K562 (cell line): ENCODE results near the gene PRR29. TPM values are rescaled to one million over a fixed set of nuclear protein-coding genes. Genes with fewer than 3 reads are reported as not detected.

Experiments
- ATAC-seq: fragments of 200-7000 bp; cut with Tn5 transposase; 3 replicates; pipeline ENCODE4 v1.9.1; 2020; ENCODE audit warnings: moderate library complexity
- BruUV-seq: library from RNA; stranded (reverse); fragments of 400-500 nt; replicated peaks from 2 replicates; lab custom pipeline; 2021; lab: Mats Ljungman, UMichigan
- CTCF ChIA-PET: fragments of 300-600 bp; formaldehyde crosslinking; extraction: SDS; loops from one replicate; lab custom pipeline; 2021; ENCODE audit warnings: low intra/inter-chr PET ratio; lab: Yijun Ruan, JAX
- POLR2A ChIA-PET: fragments of 300-600, 350-650 bp; sonication (Branson Sonifier 250); formaldehyde crosslinking; extraction: SDS; loops from one replicate; lab custom pipeline; 2021; ENCODE audit warnings: antibody characterized with exemption, inconsistent platforms; lab: Yijun Ruan, JAX
- DNase-seq, 4 experiments: peaks; one replicate each; pipeline versions ENCODE4 v3.0.0 to v3.0.0-alpha.2; 2011 to 2018; ENCODE audit warnings: low spot score in 3 of 4, mixed read lengths in 3 of 4; ENCODE audit errors: extremely low read depth in 1 of 4
- FAIRE-seq: peaks from 2 replicates; lab custom pipeline; 2011; peaks lifted over from hg19 to GRCh38; lab: Jason Lieb, UNC
- H2AFZ ChIP-seq: 2 replicates; pipeline ENCODE4 v1.6.0; 2011; ENCODE audit warnings: low read depth, low read length, control low read depth, inconsistent platforms
- H3K27ac ChIP-seq: fragments of 200-600 bp; 3 replicates; pipeline ENCODE4 v1.8.0; 2011; ENCODE audit warnings: low read depth, mild to moderate bottlenecking, control low read depth, inconsistent platforms, low read length, moderate library complexity, mixed read lengths; ENCODE audit errors: extremely low read depth
- H3K27me3 ChIP-seq, 2 experiments: fragments of 300-600 bp in 1 of 2; 2 replicates in 1 of 2; 3 replicates in 1 of 2; pipeline versions ENCODE4 v1.6.0 to v1.8.0; 2011; ENCODE audit warnings: inconsistent platforms in 2 of 2, low read length in 2 of 2, mild to moderate bottlenecking in 1 of 2, mixed read lengths in 1 of 2, moderate library complexity in 1 of 2; ENCODE audit not compliant: control insufficient read depth in 2 of 2, insufficient read depth in 2 of 2
- H3K36me3 ChIP-seq: fragments of 300-600 bp; 3 replicates; pipeline ENCODE4 v1.8.0; 2011; ENCODE audit warnings: mild to moderate bottlenecking, low read length, inconsistent platforms; ENCODE audit not compliant: control insufficient read depth, insufficient read depth
- H3K4me1 ChIP-seq, 2 experiments: fragments of 200-600 bp in 1 of 2; replicated peaks in 1 of 2; 2 replicates in 1 of 2; 3 replicates in 1 of 2; pipeline versions ENCODE4 v1.5.1 to v1.8.0; 2011; ENCODE audit warnings: inconsistent platforms in 2 of 2, low read length in 2 of 2, mild to moderate bottlenecking in 1 of 2, mixed read lengths in 1 of 2, moderate library complexity in 1 of 2; ENCODE audit not compliant: control insufficient read depth in 2 of 2, insufficient read depth in 2 of 2
- H3K4me2 ChIP-seq: 2 replicates; pipeline ENCODE4 v1.6.1; 2011; ENCODE audit warnings: low read length, control low read depth, inconsistent platforms, mixed read lengths; ENCODE audit not compliant: insufficient read depth
- H3K4me3 ChIP-seq: fragments of 200-600 bp; sonication (generic), shearing (Covaris generic); 2 replicates; pipeline ENCODE4 v1.5.1; 2016; ENCODE audit warnings: control low read depth, inconsistent platforms
- H3K79me2 ChIP-seq: fragments of 200-600 bp; 3 replicates; pipeline ENCODE4 v1.8.0; 2011; ENCODE audit warnings: low read length, inconsistent platforms; ENCODE audit not compliant: control insufficient read depth, insufficient read depth
- H3K9ac ChIP-seq, 2 experiments: 2 replicates each; pipeline versions ENCODE4 v1.6.0 to v1.6.1; 2011; ENCODE audit warnings: low read depth in 2 of 2, low read length in 2 of 2, control low read depth in 1 of 2, inconsistent platforms in 1 of 2, mild to moderate bottlenecking in 1 of 2, mixed read lengths in 1 of 2; ENCODE audit not compliant: insufficient read depth in 1 of 2
- H3K9me1 ChIP-seq: one replicate; pipeline ENCODE4 v1.6.0; 2011; ENCODE audit warnings: inconsistent platforms, mild to moderate bottlenecking, low read length, moderate library complexity; ENCODE audit not compliant: control insufficient read depth, insufficient read depth
- H3K9me3 ChIP-seq: replicated peaks from 2 replicates; pipeline ENCODE4 v1.5.1; 2011; ENCODE audit warnings: low read depth, low read length, inconsistent platforms; ENCODE audit not compliant: control insufficient read depth, insufficient read depth
- H4K20me1 ChIP-seq: replicated peaks from 2 replicates; pipeline ENCODE4 v1.6.1; 2011; ENCODE audit warnings: low read length, inconsistent platforms, mixed read lengths; ENCODE audit not compliant: control insufficient read depth, insufficient read depth
- HNRNPUL1 ChIP-seq: fragments of 200-400 bp; formaldehyde crosslinking; IDR thresholded peaks from 2 replicates; pipeline ENCODE4 v1.6.1; 2017; ENCODE audit warnings: low read length
- KLF6 ChIP-seq: fragments of 250-450 bp; sonication (Bioruptor Pico); IDR thresholded peaks from 2 replicates; pipeline ENCODE4 v1.4.0; 2020; ENCODE audit warnings: mild to moderate bottlenecking, moderate library complexity, borderline replicate concordance
- MBD2 ChIP-seq: sonication (generic); IDR thresholded peaks from 2 replicates; pipeline ENCODE4 v1.6.1; 2016; ENCODE audit warnings: low read depth, borderline replicate concordance
- MED1 ChIP-seq: sonication (generic); formaldehyde crosslinking; IDR thresholded peaks from 2 replicates; pipeline ENCODE4 v1.8.1; 2023; ENCODE audit warnings: missing genetic modification reagents, borderline replicate concordance
- STAT5A ChIP-seq: IDR thresholded peaks from 2 replicates; pipeline ENCODE4 v1.6.1; 2012; ENCODE audit warnings: low read length, inconsistent platforms, borderline replicate concordance
- ZNF518B ChIP-seq: fragments of 250-450 bp; sonication (Bioruptor Pico); IDR thresholded peaks from 2 replicates; pipeline ENCODE4 v1.5.0; 2021; ENCODE audit warnings: mild to moderate bottlenecking, moderate library complexity
- WGBS: fragments of 100-300 bp; shearing (Covaris generic); methylation state at CpG from one replicate; pipeline ENCODE4 v1.1.6; 2016; ENCODE audit warnings: low coverage, mixed read lengths; ENCODE audit not compliant: insufficient coverage; ENCODE audit errors: missing lambda C conversion rate; 5-methylcytosine and 5-hydroxymethylcytosine counted together
- in situ Hi-C: fragments of 300-500 bp; cut with MboI; formaldehyde crosslinking; loops from 4 replicates; pipeline ENCODE4 v1.15.0; 2018; ENCODE audit warnings: inconsistent platforms, mixed read lengths
- intact Hi-C: fragments of 100-400 bp; cut with micrococcal nuclease; formaldehyde crosslinking; loops from 2 replicates; pipeline ENCODE4 v1.14.2; 2022
- polyA plus RNA-seq, 8 experiments: library from polyadenylated mRNA; depleted of rRNA in 4 of 8; stranded (reverse) in 5 of 8; unstranded in 3 of 8; fragments of >200 nt; fragmentation: Nextera tagmentation in 2 of 8; fragmentation: Illumina TruSeq in 1 of 8; extraction: Ambion mirVana in 2 of 8; extraction: Trizol in 1 of 8; gene quantifications; 2 replicates each; pipeline versions ENCODE4 v1.2.1 to v1.2.3, GENCODE V29; 2011 to 2014; ENCODE audit warnings: inconsistent platforms in 1 of 8, missing spikeins in 1 of 8
- total RNA-seq, 7 experiments: library from RNA; depleted of rRNA in 6 of 7; stranded (reverse); fragments of >200 nt in 6 of 7; fragmentation: Illumina TruSeq in 2 of 7; extraction: Trizol in 2 of 7; gene quantifications; 2 replicates each; pipeline versions ENCODE4 v1.2.1 to v1.2.3, GENCODE V29; 2011 to 2021; ENCODE audit warnings: low replicate concordance in 1 of 7
- TF ChIP-seq, protein P1 (sequence below): sonication (generic); formaldehyde crosslinking; IDR thresholded peaks from 2 replicates; pipeline ENCODE4 v1.8.1; 2023; ENCODE audit warnings: missing genetic modification reagents, mild to moderate bottlenecking, borderline replicate concordance
- TF ChIP-seq, protein P2 (sequence below), 2 experiments: fragments of 200-800 bp in 1 of 2; sonication (Bioruptor generic) in 1 of 2; sonication (generic) in 1 of 2; formaldehyde crosslinking in 1 of 2; IDR thresholded peaks in 1 of 2; conservative IDR thresholded peaks in 1 of 2; 2 replicates each; pipeline versions ENCODE4 v1.5.0 to v1.6.1; 2016 to 2020; ENCODE audit warnings: missing compliant biosample characterization in 1 of 2, missing genetic modification characterization in 1 of 2, missing genetic modification reagents in 1 of 2

Gene PRR29
- total and polyA plus RNA-seq, 9 of the 15 experiments (the other 6 are each of a cell fraction or from before 2014, with no cell fraction given): 0.08 to 0.58 (median 0.15) TPM; not detected in 5

DNA sequence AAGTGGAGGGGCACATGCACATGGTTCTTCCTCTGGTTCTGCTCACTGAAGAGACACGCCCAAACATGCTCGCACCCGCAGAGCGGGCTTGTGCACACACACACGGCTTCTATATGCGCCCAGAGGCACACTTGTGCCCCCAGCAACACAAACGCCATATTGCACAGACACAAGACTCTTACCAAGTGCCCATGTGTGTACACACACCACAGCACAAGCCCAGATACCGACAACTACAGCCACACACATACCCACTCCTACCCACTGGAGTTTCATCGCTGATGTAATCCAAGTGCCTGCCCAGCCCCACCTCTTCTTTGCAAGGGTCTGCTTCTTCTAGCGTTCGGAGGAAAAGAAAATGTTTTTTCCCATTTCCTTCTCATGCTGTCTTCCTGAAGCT lies 6.5 kb upstream of the PRR29 start:
- FAIRE-seq (no peak), DNase-seq (no peak), ATAC-seq (no peak)
- peak overlapping the region in 1 of 2 experiments; percentile 36; a peak in 1 of 4 replicates for H3K9ac ChIP-seq
- H3K9me3 ChIP-seq: no peaks in the 10 kb centered on the region
- ChIA-PET POLR2A (interaction anchor here (0.9 to 2.0 kb wide), 2 partner anchors 15 to 154 kb away, joined by 3 to 6 read pairs; no protein-coding TSS in a partner anchor), CTCF (interaction anchor here (0.7 kb wide), 1 partner anchor 40 kb away, joined by 3 read pairs; no protein-coding TSS in a partner anchor)
- WGBS: 4% methylated on average over 11 of the region's 11 CpGs
- no peak overlapping the region for H3K27ac ChIP-seq
- H2AFZ ChIP-seq: no peak overlapping the region
- H3K4me3 ChIP-seq: no peak overlapping the region
- peaks cover 12 to 28% of the 10 kb centered on the region in 2 experiments; a peak in 4 of 5 replicates for H3K27me3 ChIP-seq
- H3K4me1 ChIP-seq: peaks cover 0 to 25% of the 10 kb centered on the region in 2 experiments; a peak in 4 of 5 replicates
- H3K36me3 ChIP-seq: no peaks in the 10 kb centered on the region
- no peaks in the 10 kb centered on the region for H3K9me1 ChIP-seq
- intact Hi-C loops: loop anchor here (2.0 to 5.0 kb wide), 3 partner anchors 36 to 73 kb away; partner anchors contain the start of gene GH1
- no peaks in the 10 kb centered on the region for H3K79me2 ChIP-seq
- in situ Hi-C loops: no loop called here
- no TSS peak for BruUV-seq
- H3K4me2 ChIP-seq: no peak overlapping the region
- H4K20me1 ChIP-seq: no peaks in the 10 kb centered on the region
- TF ChIP-seq ZNF518B (CRISPR knock-in tag) (no peak), STAT5A (no peak), HNRNPUL1 (no peak), KLF6 (CRISPR knock-in tag) (no peak), MBD2 (no peak), MED1 (CRISPR knock-in tag) (no peak)
- TF ChIP-seq, protein P1, sequence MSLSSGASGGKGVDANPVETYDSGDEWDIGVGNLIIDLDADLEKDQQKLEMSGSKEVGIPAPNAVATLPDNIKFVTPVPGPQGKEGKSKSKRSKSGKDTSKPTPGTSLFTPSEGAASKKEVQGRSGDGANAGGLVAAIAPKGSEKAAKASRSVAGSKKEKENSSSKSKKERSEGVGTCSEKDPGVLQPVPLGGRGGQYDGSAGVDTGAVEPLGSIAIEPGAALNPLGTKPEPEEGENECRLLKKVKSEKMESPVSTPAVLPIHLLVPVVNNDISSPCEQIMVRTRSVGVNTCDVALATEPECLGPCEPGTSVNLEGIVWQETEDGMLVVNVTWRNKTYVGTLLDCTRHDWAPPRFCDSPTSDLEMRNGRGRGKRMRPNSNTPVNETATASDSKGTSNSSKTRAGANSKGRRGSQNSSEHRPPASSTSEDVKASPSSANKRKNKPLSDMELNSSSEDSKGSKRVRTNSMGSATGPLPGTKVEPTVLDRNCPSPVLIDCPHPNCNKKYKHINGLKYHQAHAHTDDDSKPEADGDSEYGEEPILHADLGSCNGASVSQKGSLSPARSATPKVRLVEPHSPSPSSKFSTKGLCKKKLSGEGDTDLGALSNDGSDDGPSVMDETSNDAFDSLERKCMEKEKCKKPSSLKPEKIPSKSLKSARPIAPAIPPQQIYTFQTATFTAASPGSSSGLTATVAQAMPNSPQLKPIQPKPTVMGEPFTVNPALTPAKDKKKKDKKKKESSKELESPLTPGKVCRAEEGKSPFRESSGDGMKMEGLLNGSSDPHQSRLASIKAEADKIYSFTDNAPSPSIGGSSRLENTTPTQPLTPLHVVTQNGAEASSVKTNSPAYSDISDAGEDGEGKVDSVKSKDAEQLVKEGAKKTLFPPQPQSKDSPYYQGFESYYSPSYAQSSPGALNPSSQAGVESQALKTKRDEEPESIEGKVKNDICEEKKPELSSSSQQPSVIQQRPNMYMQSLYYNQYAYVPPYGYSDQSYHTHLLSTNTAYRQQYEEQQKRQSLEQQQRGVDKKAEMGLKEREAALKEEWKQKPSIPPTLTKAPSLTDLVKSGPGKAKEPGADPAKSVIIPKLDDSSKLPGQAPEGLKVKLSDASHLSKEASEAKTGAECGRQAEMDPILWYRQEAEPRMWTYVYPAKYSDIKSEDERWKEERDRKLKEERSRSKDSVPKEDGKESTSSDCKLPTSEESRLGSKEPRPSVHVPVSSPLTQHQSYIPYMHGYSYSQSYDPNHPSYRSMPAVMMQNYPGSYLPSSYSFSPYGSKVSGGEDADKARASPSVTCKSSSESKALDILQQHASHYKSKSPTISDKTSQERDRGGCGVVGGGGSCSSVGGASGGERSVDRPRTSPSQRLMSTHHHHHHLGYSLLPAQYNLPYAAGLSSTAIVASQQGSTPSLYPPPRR: no peak
- TF ChIP-seq, protein P2, sequence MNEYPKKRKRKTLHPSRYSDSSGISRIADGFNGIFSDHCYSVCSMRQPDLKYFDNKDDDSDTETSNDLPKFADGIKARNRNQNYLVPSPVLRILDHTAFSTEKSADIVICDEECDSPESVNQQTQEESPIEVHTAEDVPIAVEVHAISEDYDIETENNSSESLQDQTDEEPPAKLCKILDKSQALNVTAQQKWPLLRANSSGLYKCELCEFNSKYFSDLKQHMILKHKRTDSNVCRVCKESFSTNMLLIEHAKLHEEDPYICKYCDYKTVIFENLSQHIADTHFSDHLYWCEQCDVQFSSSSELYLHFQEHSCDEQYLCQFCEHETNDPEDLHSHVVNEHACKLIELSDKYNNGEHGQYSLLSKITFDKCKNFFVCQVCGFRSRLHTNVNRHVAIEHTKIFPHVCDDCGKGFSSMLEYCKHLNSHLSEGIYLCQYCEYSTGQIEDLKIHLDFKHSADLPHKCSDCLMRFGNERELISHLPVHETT (CRISPR knock-in tag; conservative IDR thresholded peaks at IDR 0.05 in 1 of 2, IDR thresholded peaks at IDR 0.05 in 1 of 2): no peak
